MCF 10A (cell line): ENCODE measurements around the gene TMEM19. TPM values are rescaled to one million over a fixed set of nuclear protein-coding genes. Genes with fewer than 3 reads are reported as not detected.

Experiments
- BruUV-seq: library from RNA; stranded (reverse); fragments of 400-500 nt; replicated peaks from 2 replicates; lab custom pipeline; 2021; lab: Mats Ljungman, UMichigan
- CTCF ChIA-PET: fragments of 300-600 bp; sonication (Branson Sonifier 250); formaldehyde crosslinking; extraction: SDS; loops from one replicate; lab custom pipeline; 2021; ENCODE audit warnings: antibody characterized with exemption, inconsistent platforms; lab: Yijun Ruan, JAX
- POLR2A ChIA-PET: fragments of 300-600, 350-650 bp; sonication (Branson Sonifier 250); formaldehyde crosslinking; extraction: SDS; loops from one replicate; lab custom pipeline; 2020; ENCODE audit warnings: antibody characterized with exemption, inconsistent platforms; lab: Yijun Ruan, JAX
- DNase-seq: peaks from one replicate; pipeline ENCODE4 v3.0.0-alpha.2; 2018; ENCODE audit not compliant: unreplicated experiment
- H3K27ac Mint-ChIP-seq: one replicate; pipeline ENCODE4 v1.8.0; 2022; ENCODE audit warnings: mild to moderate bottlenecking, low read depth, mixed read lengths; ENCODE audit not compliant: unreplicated experiment
- H3K27me3 Mint-ChIP-seq: one replicate; pipeline ENCODE4 v1.8.0; 2022; ENCODE audit warnings: mixed read lengths; ENCODE audit not compliant: insufficient read depth, unreplicated experiment
- H3K36me3 Mint-ChIP-seq: one replicate; pipeline ENCODE4 v1.8.0; 2022; ENCODE audit warnings: mild to moderate bottlenecking, moderate library complexity, mixed read lengths; ENCODE audit not compliant: insufficient read depth, unreplicated experiment
- H3K4me1 Mint-ChIP-seq: one replicate; pipeline ENCODE4 v1.8.0; 2022; ENCODE audit warnings: mixed read lengths; ENCODE audit not compliant: insufficient read depth, unreplicated experiment
- H3K4me3 Mint-ChIP-seq: one replicate; pipeline ENCODE4 v1.8.0; 2022; ENCODE audit warnings: mild to moderate bottlenecking, moderate library complexity, mixed read lengths; ENCODE audit not compliant: unreplicated experiment
- H3K9me3 Mint-ChIP-seq: one replicate; pipeline ENCODE4 v1.8.0; 2022; ENCODE audit warnings: mixed read lengths; ENCODE audit not compliant: unreplicated experiment
- CTCF ChIP-seq: fragments of 200-600 bp; IDR thresholded peaks from one replicate; pipeline ENCODE4 v1.8.0; 2022; ENCODE audit warnings: antibody characterized with exemption, mild to moderate bottlenecking; ENCODE audit not compliant: unreplicated experiment
- intact Hi-C: fragments of 100-400 bp; cut with micrococcal nuclease; formaldehyde crosslinking; loops from 2 replicates; pipeline ENCODE4 v1.14.1; 2022
- total RNA-seq: library from RNA; stranded (reverse); gene quantifications from 2 replicates; pipeline ENCODE4 v1.2.3, GENCODE V29; 2022

The TMEM19 gene
- total RNA-seq, 1 experiment from 2014 or later = 7.3 TPM

DNA sequence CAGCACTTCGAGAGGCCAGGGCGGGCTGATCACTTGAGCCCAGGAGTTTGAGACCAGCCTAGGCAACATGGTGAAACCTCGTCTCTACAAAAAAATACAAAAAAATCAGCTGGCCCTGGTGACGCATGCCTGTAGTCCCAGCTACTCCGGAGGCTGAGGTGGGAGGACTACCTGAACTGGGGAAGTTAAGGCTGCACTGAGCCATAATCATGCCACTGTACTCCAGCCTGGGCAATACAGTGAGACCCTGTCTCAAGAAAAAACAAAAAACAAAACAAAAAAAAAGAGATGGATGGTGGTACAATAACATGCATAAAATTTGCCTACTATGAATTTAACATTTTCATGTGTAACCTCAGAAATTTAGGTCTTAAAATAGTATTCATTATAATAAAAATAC is 19.6 kb upstream of the TMEM19 start:
- POLR2A ChIA-PET = interaction anchor here (0.7 to 10.5 kb wide), 3 partner anchors 21 to 86 kb away, joined by 3 to 258 read pairs (median 248); partner anchors contain the start of genes RAB21 and TMEM19
- H3K4me1 Mint-ChIP-seq = peaks cover 24% of the 10 kb centered on the region
- no peak overlapping the region for H3K27ac Mint-ChIP-seq
- DNase-seq = no peak
- no peaks in the 10 kb centered on the region for H3K9me3 Mint-ChIP-seq
- no peak for TF ChIP-seq CTCF
- H3K36me3 Mint-ChIP-seq = no peaks in the 10 kb centered on the region
- CTCF ChIA-PET = interaction anchor here (1.0 to 1.4 kb wide), 2 partner anchors 81 to 113 kb away, joined by 4 to 10 read pairs; no protein-coding TSS in a partner anchor
- H3K4me3 Mint-ChIP-seq = no peak overlapping the region
- no TSS peak for BruUV-seq
- intact Hi-C loops = loop anchor here (10.0 kb wide), 1 partner anchor 179 kb away; no protein-coding TSS in a partner anchor
- no peaks in the 10 kb centered on the region for H3K27me3 Mint-ChIP-seq

GRCh38 chr12:71671311-71671710 is 14.6 kb upstream of the TMEM19 start:
- CTCF ChIA-PET = interaction anchor here (0.9 to 1.4 kb wide), 2 partner anchors 8 to 14 kb away, joined by 3 to 5 read pairs; partner anchors contain the start of genes TMEM19 and ZFC3H1
- intact Hi-C loops = no loop called here
- H3K4me1 Mint-ChIP-seq = peaks cover 5% of the 10 kb centered on the region
- no peaks in the 10 kb centered on the region for H3K36me3 Mint-ChIP-seq
- TF ChIP-seq CTCF = no peak
- no peaks in the 10 kb centered on the region for H3K27me3 Mint-ChIP-seq
- no peak for DNase-seq
- H3K27ac Mint-ChIP-seq = no peak overlapping the region
- H3K4me3 Mint-ChIP-seq = no peak overlapping the region
- H3K9me3 Mint-ChIP-seq = no peaks in the 10 kb centered on the region
- POLR2A ChIA-PET = interaction anchor here (0.9 kb wide), 1 partner anchor 14 kb away, joined by 3 read pairs; the partner anchor contains the start of gene TMEM19
- no TSS peak for BruUV-seq

DNA sequence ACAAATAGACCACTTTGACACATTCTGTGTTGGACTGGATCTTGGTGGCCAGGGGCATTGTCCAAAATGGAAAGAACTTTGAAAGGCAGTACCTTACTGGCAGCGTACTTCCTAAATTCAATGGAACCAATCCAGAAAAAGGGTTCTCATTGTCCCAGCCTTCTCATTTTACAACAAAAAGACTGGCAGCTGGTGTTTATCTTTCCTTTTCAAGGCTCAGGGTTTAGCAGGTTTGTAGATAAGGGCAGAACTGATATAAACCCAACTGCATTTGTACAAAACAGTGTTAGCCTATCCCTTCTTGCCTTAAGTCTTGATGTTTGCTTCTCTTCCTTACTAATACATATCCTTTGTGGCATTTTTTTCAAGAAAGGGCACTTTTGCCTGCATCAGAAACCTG is 14.1 kb upstream of the TMEM19 start:
- Mint-ChIP-seq H3K36me3 (no peaks in the 10 kb centered on the region), H3K4me1 (peaks cover 5% of the 10 kb centered on the region), H3K9me3 (no peaks in the 10 kb centered on the region), H3K27me3 (no peaks in the 10 kb centered on the region), H3K4me3 (no peak overlapping the region), H3K27ac (no peak overlapping the region)
- POLR2A ChIA-PET = interaction anchor here (0.6 to 1.3 kb wide), 3 partner anchors 8 to 187 kb away, joined by 3 to 9 read pairs (median 3); partner anchors contain the start of genes THAP2, TMEM19 and ZFC3H1
- intact Hi-C loops = no loop called here
- CTCF ChIA-PET = interaction anchor here (0.9 to 1.4 kb wide), 2 partner anchors 9 to 14 kb away, joined by 3 to 5 read pairs; partner anchors contain the start of genes TMEM19 and ZFC3H1
- no peak for DNase-seq
- BruUV-seq = no TSS peak
- TF ChIP-seq CTCF = no peak

DNA sequence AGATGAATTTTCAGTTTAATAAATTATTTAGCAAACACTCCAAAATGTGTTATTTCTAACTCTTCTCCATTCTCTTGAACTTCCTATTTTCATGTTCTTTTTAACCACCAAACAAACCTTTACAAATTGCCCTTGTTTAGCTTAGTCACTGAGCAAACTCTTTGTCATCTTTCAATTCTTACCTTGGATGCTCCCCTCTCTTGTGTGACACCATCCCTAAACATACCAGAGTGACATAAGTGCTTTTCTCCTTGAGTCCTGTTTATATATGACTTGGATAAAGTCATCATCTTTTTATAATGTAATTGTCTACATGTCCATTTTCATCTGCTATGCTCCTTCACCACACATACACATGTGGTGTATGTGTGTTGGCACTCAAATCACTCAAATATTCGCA is 3.4 kb upstream of the TMEM19 start:
- BruUV-seq = no TSS peak
- no peaks in the 10 kb centered on the region for H3K27me3 Mint-ChIP-seq
- H3K36me3 Mint-ChIP-seq = no peaks in the 10 kb centered on the region
- no peak overlapping the region for H3K4me3 Mint-ChIP-seq
- H3K27ac Mint-ChIP-seq = no peak overlapping the region
- ChIA-PET POLR2A (interaction anchor here (0.6 kb wide), 1 partner anchor 93 kb away, joined by 4 read pairs; no protein-coding TSS in a partner anchor), CTCF (interaction anchor here (0.7 kb wide), 1 partner anchor 65 kb away, joined by 3 read pairs; no protein-coding TSS in a partner anchor)
- intact Hi-C loops = no loop called here
- peaks cover under 1% of the 10 kb centered on the region for H3K4me1 Mint-ChIP-seq
- DNase-seq = no peak
- no peak for TF ChIP-seq CTCF
- no peaks in the 10 kb centered on the region for H3K9me3 Mint-ChIP-seq
